GM12801 (cell line): ENCODE measurements around the gene CCDC57.

ENCODE experiments used
- TF ChIP-seq, protein P1 (sequence below): IDR thresholded peaks from one replicate; pipeline ENCODE4 v1.5.1; 2011; ENCODE audit warnings: control low read depth; ENCODE audit not compliant: insufficient read length; ENCODE audit errors: extremely low read depth

Gene CCDC57

DNA sequence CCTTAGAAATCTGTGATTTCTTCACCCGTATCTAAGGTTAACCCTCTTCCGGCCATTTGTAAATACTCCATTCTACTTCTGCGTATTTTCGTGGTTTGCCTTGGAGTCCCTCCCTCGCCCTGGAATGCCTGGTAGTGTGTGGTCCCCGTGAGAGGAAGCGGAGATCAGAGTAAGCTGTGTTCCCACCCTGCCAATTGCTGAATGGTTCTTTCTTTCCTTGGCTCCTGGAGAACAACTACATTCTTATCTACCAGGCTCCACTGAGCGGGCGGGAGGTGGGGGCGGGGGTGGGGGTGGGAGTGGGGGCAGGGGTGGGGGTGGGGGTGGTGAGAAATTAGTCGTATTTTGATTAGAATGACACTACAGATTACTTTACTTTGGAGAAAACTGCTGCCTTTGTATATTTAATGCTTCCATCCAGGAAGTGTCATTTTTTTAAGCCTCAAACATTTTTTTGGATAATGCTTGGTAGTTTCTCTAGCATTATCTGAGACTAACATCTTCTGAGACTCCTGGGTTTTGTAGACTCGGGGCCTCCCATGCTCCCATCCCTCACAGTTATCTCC, 93.7 kb downstream of the CCDC57 start:
- TF ChIP-seq, protein P1, sequence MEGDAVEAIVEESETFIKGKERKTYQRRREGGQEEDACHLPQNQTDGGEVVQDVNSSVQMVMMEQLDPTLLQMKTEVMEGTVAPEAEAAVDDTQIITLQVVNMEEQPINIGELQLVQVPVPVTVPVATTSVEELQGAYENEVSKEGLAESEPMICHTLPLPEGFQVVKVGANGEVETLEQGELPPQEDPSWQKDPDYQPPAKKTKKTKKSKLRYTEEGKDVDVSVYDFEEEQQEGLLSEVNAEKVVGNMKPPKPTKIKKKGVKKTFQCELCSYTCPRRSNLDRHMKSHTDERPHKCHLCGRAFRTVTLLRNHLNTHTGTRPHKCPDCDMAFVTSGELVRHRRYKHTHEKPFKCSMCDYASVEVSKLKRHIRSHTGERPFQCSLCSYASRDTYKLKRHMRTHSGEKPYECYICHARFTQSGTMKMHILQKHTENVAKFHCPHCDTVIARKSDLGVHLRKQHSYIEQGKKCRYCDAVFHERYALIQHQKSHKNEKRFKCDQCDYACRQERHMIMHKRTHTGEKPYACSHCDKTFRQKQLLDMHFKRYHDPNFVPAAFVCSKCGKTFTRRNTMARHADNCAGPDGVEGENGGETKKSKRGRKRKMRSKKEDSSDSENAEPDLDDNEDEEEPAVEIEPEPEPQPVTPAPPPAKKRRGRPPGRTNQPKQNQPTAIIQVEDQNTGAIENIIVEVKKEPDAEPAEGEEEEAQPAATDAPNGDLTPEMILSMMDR: no peak

DNA sequence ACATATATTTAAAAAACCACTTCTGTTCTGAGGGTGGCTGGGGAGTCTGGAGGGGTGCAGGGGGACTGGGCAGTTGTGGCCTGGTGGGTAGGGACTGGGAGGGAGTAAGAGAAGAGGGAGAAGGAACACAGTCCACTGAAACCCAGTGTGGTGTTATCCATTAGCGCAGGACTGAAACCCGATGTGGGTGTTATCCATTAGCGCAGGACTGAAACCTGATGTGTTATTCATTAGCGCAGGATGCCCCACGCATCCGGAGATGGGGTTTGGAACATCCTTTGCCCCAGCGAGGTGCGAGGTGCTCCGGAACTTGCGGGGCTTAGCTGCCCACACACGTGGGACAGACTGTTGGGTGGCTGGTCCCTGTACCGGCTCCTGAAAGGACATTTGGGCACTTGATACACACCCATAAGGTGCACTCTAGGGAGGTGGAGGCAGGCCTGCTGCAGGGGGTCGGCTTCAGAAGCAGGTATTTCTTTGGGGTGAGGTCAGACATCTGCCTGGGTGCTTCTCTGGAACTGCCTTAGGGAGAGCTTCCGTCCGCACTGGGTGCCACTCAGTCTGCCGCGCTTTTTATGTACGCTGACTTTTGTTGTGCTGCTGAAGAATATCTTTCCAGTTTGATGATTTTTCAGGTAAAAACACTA, 94.4 kb downstream of the CCDC57 start:
- TF ChIP-seq, protein P1: no peak

DNA sequence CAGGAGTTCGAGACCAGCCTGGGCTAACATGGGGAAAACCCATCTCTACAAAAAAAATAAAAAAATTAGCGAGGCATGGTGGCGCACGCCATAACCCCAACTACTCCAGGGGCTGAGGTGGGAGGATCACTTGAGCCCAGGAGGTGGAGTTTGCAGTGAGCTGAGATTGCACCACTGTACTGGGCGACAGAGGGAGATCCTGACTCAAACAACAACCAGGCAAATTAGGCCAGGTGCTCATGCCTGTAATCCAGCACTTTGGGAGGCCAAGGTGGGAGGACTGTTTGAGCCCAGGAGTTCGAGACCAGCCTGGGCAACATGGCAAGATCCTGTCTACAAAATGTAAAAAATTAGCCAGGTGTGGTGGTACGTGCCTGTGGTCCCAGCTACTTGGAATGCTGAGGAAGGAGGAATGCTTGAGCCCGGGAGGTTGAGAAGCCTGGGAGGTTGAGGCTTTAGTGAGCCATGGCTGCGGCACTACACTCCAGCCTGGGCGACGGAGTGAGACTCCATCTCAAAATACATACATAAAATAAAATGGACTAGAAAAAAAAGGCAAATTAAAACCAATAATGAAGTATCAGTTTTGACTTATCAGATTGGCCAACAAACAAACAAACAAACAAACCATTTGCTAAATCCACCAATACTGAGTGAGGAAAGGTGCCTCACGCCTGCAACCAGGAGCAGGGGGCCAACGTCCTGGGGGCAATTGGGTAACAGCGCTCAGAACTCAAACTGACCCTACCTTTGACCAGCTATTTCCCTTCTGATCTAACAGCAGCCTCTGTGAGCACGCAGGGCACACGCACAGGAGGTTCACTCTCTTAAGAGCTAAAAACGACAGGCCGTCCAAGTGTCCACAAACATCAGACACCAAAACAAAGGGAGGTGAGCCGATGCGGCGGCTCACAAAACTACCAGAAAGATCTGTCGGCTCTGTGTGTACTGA, 95.2 kb downstream of the CCDC57 start:
- TF ChIP-seq, protein P1: no peak

DNA sequence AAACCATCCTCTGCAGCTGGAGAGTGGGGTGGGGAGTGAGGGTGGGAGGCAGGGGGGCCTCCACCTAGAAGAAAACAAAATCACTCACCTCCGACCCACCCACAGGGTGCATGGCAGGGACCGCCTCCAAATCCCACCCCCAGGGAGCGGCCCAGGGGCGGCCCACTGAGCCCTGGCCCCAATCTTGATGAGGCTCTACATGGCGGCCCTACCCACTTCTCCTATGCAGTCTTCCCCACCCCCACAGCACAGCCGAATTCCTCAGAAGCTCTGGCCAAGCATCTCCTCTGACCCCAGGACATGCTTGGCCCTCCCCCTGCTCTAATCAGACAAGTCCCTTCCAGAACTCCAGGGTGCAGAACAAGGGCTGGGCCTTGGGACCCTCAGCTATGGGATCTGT, 96.4 kb downstream of the CCDC57 start:
- TF ChIP-seq, protein P1: no peak

DNA sequence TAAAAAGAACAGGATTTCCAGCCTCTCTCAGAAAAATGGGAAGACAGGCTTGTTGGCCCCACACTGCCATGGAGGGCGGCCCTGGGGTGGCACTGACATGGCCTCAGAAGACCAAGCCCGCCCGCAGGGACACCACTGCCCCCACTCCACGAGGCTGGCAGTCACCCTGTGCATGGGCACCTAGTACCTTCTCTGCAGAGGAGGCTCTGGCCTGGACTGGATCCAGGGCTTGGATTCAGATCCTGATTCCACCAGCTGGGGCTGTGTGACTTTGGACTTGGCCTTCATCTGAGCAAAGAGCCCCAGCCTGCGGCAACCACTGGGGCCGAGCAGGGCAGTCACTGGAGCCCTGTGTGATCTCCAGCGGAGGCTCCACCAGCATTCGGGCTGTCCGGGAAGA, 97.8 kb downstream of the CCDC57 start:
- TF ChIP-seq, protein P1: no peak

DNA sequence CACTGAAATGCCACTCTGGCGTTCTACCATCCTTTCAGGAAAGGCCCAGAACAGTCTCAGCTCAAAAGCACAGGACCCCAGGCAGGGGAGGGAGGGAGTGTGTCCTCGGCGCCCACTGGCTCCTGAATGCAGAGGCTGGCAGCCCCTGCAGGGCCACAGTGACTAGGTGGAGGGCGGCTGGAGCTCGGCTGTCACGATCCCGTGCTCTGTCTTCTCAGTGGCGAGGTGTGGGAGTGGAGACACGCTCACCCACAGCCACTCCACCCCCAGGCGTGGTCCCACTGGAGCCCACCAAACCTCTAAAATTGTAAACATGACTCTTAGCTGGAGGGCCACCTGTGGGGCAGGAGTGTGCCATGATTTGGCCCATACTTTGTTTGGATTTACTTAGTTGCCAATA, 98.2 kb downstream of the CCDC57 start:
- TF ChIP-seq, protein P1: no peak

DNA sequence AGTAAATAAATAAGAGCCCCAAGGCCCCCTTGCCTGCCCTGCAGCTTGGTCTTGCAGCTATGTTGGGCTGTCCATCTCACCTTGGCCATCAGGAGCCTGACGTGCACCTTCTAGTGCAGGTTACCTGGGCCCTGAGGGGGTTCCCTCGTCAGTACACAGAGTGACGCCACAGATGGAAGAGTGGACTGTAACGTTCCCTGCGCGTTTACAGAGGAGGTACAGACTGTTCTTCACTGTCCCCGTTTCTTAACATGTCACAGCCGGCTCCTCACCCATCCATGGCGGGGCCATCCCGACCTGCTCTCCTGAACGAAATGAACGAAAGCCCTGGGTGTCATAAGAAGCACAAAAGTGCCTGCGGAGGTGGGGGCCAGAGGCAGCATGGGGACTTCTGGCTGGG, 98.7 kb downstream of the CCDC57 start:
- TF ChIP-seq, protein P1: no peak
